Activated T-helper 1 cell treated with anti-CD3 and anti-CD28 coated beads, Interleukin-12 subunit alpha, Interleukin-12 subunit beta, Interleukin-2, Interleukin-4 antibody, amounts not matched to agents 30 ng/mL and 10 ng/mL and 1 ng/mL, durations not matched to agents 14 hours and 24 hours and 36 hours (primary cell): Measurements from ENCODE around the gene CAMTA2. TPM values are rescaled to one million over a fixed set of nuclear protein-coding genes. Genes with fewer than 3 reads are reported as not detected.

Source experiments
- DNase-seq: peaks from one replicate; pipeline ENCODE4 v3.0.0; 2021; ENCODE audit warnings: low spot score
- H3K27ac Mint-ChIP-seq: one replicate; pipeline ENCODE4 v1.8.0; 2021; ENCODE audit warnings: mild to moderate bottlenecking, mixed read lengths
- H3K27me3 Mint-ChIP-seq: one replicate; pipeline ENCODE4 v1.8.0; 2022; ENCODE audit warnings: mild to moderate bottlenecking, moderate library complexity, mixed read lengths; ENCODE audit not compliant: insufficient read depth
- H3K36me3 Mint-ChIP-seq: one replicate; pipeline ENCODE4 v1.8.0; 2021; ENCODE audit warnings: low read depth, mixed read lengths
- H3K4me1 Mint-ChIP-seq: one replicate; pipeline ENCODE4 v1.8.0; 2021; ENCODE audit warnings: low read depth, mixed read lengths
- H3K4me3 Mint-ChIP-seq: one replicate; pipeline ENCODE4 v1.8.0; 2021; ENCODE audit warnings: mild to moderate bottlenecking, moderate library complexity, mixed read lengths
- H3K9me3 Mint-ChIP-seq: one replicate; pipeline ENCODE4 v1.8.0; 2021; ENCODE audit warnings: mixed read lengths
- intact Hi-C: fragments of 100-400 bp; cut with micrococcal nuclease; formaldehyde crosslinking; loops from one replicate; pipeline ENCODE4 v1.15.1; 2024
- total RNA-seq: library from RNA; stranded (reverse); gene quantifications from 2 replicates; pipeline ENCODE4 v1.2.3, GENCODE V29; 2022

Gene CAMTA2
- total RNA-seq, 1 donor from 2014 or later: 103 TPM

GRCh38 chr17:4958102-4958501, 29.4 kb downstream of the CAMTA2 start:
- no peak overlapping the region for H3K4me3 Mint-ChIP-seq
- H3K36me3 Mint-ChIP-seq: peaks cover 19% of the 10 kb centered on the region
- H3K4me1 Mint-ChIP-seq: no peaks in the 10 kb centered on the region
- DNase-seq: no peak
- no peak overlapping the region for H3K27ac Mint-ChIP-seq
- no peaks in the 10 kb centered on the region for H3K9me3 Mint-ChIP-seq
- H3K27me3 Mint-ChIP-seq: no peaks in the 10 kb centered on the region
- intact Hi-C loops: no loop called here

- H3K36me3 Mint-ChIP-seq: peaks cover 18% of the 10 kb centered on the region
- H3K27ac Mint-ChIP-seq: no peak overlapping the region
- DNase-seq: peak; percentile 20
Observed at GRCh38 chr17:4956493-4957061, 30.9 kb downstream of the CAMTA2 start.

GRCh38 chr17:4955091-4955490, 32.4 kb downstream of the CAMTA2 start:
- Mint-ChIP-seq H3K4me3 (no peak overlapping the region), H3K27ac (no peak overlapping the region), H3K36me3 (peaks cover 13% of the 10 kb centered on the region), H3K9me3 (no peaks in the 10 kb centered on the region), H3K27me3 (no peaks in the 10 kb centered on the region), H3K4me1 (peaks cover 14% of the 10 kb centered on the region)
- no peak for DNase-seq
- intact Hi-C loops: no loop called here

More at GRCh38 chr17:4956493-4957061, 30.9 kb downstream of the CAMTA2 start:
- intact Hi-C loops: loop anchor here (1.0 kb wide), 1 partner anchor 47 kb away; no protein-coding TSS in a partner anchor
- no peak overlapping the region for H3K4me3 Mint-ChIP-seq
- no peaks in the 10 kb centered on the region for H3K27me3 Mint-ChIP-seq
- no peaks in the 10 kb centered on the region for H3K9me3 Mint-ChIP-seq
- no peaks in the 10 kb centered on the region for H3K4me1 Mint-ChIP-seq

- Mint-ChIP-seq H3K4me1 (peaks cover 18% of the 10 kb centered on the region), H3K27me3 (no peaks in the 10 kb centered on the region), H3K27ac (no peak overlapping the region), H3K4me3 (no peak overlapping the region), H3K9me3 (no peaks in the 10 kb centered on the region), H3K36me3 (peaks cover 6% of the 10 kb centered on the region)
- intact Hi-C loops: no loop called here
- no peak for DNase-seq
Observed at GRCh38 chr17:4953451-4953961, 34.0 kb downstream of the CAMTA2 start.

GRCh38 chr17:4951486-4951885, 36.0 kb downstream of the CAMTA2 start:
- Mint-ChIP-seq H3K36me3 (peaks cover 16% of the 10 kb centered on the region), H3K27me3 (peaks cover 2% of the 10 kb centered on the region), H3K4me3 (peak overlapping the region; percentile 91), H3K9me3 (no peaks in the 10 kb centered on the region), H3K27ac (peak overlapping the region; percentile 6), H3K4me1 (peaks cover 24% of the 10 kb centered on the region)
- no peak for DNase-seq
- intact Hi-C loops: no loop called here

- Mint-ChIP-seq H3K4me3 (peak within 1 kb of the TSS; percentile 91), H3K4me1 (peaks cover 30% of the 10 kb centered on the region), H3K9me3 (no peaks in the 10 kb centered on the region), H3K27ac (peak within 1 kb of the TSS; percentile 92), H3K36me3 (peaks cover 19% of the 10 kb centered on the region), H3K27me3 (peaks cover 2% of the 10 kb centered on the region)
- intact Hi-C loops: no loop called here
- DNase-seq: no peak
Observed at GRCh38 chr17:4950746-4951204, 36.7 kb downstream of the CAMTA2 start, which contains the start of gene ENO3. Gene ENO3 (plus strand): TSS chr17:4951119. CDS start chr17:4951830, 711 bp downstream.

- Mint-ChIP-seq H3K27ac (peak overlapping the region; percentile 92), H3K9me3 (no peaks in the 10 kb centered on the region), H3K27me3 (peaks cover 2% of the 10 kb centered on the region), H3K36me3 (peaks cover 25% of the 10 kb centered on the region), H3K4me3 (peak overlapping the region; percentile 91), H3K4me1 (peaks cover 36% of the 10 kb centered on the region)
- DNase-seq: no peak
- intact Hi-C loops: no loop called here
Observed at GRCh38 chr17:4950075-4950745, 37.3 kb downstream of the CAMTA2 start.

- Mint-ChIP-seq H3K4me3 (peak overlapping the region; percentile 84), H3K36me3 (peaks cover 31% of the 10 kb centered on the region), H3K9me3 (no peaks in the 10 kb centered on the region), H3K27me3 (peaks cover 2% of the 10 kb centered on the region), H3K4me1 (peaks cover 43% of the 10 kb centered on the region), H3K27ac (peak overlapping the region; percentile 85)
- DNase-seq: peak; percentile 75
- intact Hi-C loops: loop anchor here (1.0 to 5.0 kb wide), 5 partner anchors 38 to 807 kb away; partner anchors contain the start of genes CAMTA2, CYB5D2, MINK1 and NUP88
Observed at GRCh38 chr17:4949321-4950074, 38.0 kb downstream of the CAMTA2 start.

- Mint-ChIP-seq H3K27ac (peak overlapping the region; percentile 100), H3K4me3 (peak overlapping the region; percentile 97), H3K9me3 (no peaks in the 10 kb centered on the region), H3K36me3 (peaks cover 35% of the 10 kb centered on the region), H3K27me3 (peaks cover 2% of the 10 kb centered on the region), H3K4me1 (peaks cover 49% of the 10 kb centered on the region)
- DNase-seq: peak; percentile 77
- intact Hi-C loops: loop anchor here (1.0 to 5.0 kb wide), 9 partner anchors 9 to 806 kb away; partner anchors contain the start of genes ARRB2, CAMTA2, CYB5D2 and INCA1
Observed at GRCh38 chr17:4948931-4949320, 38.5 kb downstream of the CAMTA2 start.

- Mint-ChIP-seq H3K4me1 (peaks cover 52% of the 10 kb centered on the region), H3K36me3 (peaks cover 35% of the 10 kb centered on the region), H3K9me3 (no peaks in the 10 kb centered on the region), H3K27ac (peak within 1 kb of the TSS; percentile 100), H3K4me3 (peak within 1 kb of the TSS; percentile 100), H3K27me3 (peaks cover 2% of the 10 kb centered on the region)
- intact Hi-C loops: loop anchor here (1.0 to 5.0 kb wide), 8 partner anchors 8 to 806 kb away; partner anchors contain the start of genes ARRB2, CYB5D2, INCA1 and KIF1C
- DNase-seq: peak; percentile 82
Observed at GRCh38 chr17:4948166-4948930, 39.1 kb downstream of the CAMTA2 start, which contains the start of gene PFN1. Gene PFN1 (minus strand): TSS chr17:4948530. CDS start chr17:4948394, 136 bp downstream.

GRCh38 chr17:4947411-4948165, 39.9 kb downstream of the CAMTA2 start:
- H3K9me3 Mint-ChIP-seq: no peaks in the 10 kb centered on the region
- peaks cover 59% of the 10 kb centered on the region for H3K4me1 Mint-ChIP-seq
- peaks cover 42% of the 10 kb centered on the region for H3K36me3 Mint-ChIP-seq
- peak overlapping the region; percentile 94 for H3K27ac Mint-ChIP-seq
- intact Hi-C loops: loop anchor here (1.0 to 5.0 kb wide), 8 partner anchors 7 to 805 kb away; partner anchors contain the start of genes ARRB2, CYB5D2, INCA1 and KIF1C
- H3K27me3 Mint-ChIP-seq: peaks cover 2% of the 10 kb centered on the region
- DNase-seq: peak; percentile 74
- H3K4me3 Mint-ChIP-seq: peak overlapping the region; percentile 100
